Fibroblast of lung (primary cell): Measurements from ENCODE around the gene STK10. TPM values are rescaled to one million over a fixed set of nuclear protein-coding genes. Genes with fewer than 3 reads are reported as not detected.

Experiments used
- DNase-seq, 2 donors: peaks; one replicate each; pipeline versions ENCODE4 v3.0.0 to v3.0.0-alpha.2; 2010; ENCODE audit warnings: low read depth in 2 of 2
- H2AFZ ChIP-seq: 2 replicates; pipeline ENCODE4 v1.5.1; 2012; ENCODE audit warnings: low read length, control low read depth, inconsistent platforms
- H3K27ac ChIP-seq: 2 replicates; pipeline ENCODE4 v1.5.1; 2011; ENCODE audit warnings: low read length, control low read depth; ENCODE audit not compliant: insufficient read depth
- H3K27me3 ChIP-seq: 2 replicates; pipeline ENCODE4 v1.5.1; 2011; ENCODE audit warnings: mild to moderate bottlenecking, low read length; ENCODE audit not compliant: control insufficient read depth, insufficient read depth
- H3K36me3 ChIP-seq: 2 replicates; pipeline ENCODE4 v1.5.1; 2011; ENCODE audit warnings: low read length; ENCODE audit not compliant: control insufficient read depth, insufficient read depth
- H3K4me1 ChIP-seq: 2 replicates; pipeline ENCODE4 v1.5.1; 2011; ENCODE audit warnings: low read length; ENCODE audit not compliant: control insufficient read depth, insufficient read depth; ENCODE audit errors: extremely low read depth
- H3K4me2 ChIP-seq: 2 replicates; pipeline ENCODE4 v1.5.1; 2011; ENCODE audit warnings: low read length, control low read depth; ENCODE audit not compliant: insufficient read depth; ENCODE audit errors: extremely low read depth
- H3K4me3 ChIP-seq, 4 experiments: fragments of 200-600 bp in 1 of 4; sonication (generic) in 1 of 4; replicated peaks in 1 of 4; 2 replicates each; pipeline ENCODE4 v1.5.1; 2011 to 2016; ENCODE audit warnings: low read length in 4 of 4, low read depth in 3 of 4, mild to moderate bottlenecking in 3 of 4, control low read depth in 2 of 4, inconsistent platforms in 1 of 4, mixed read lengths in 1 of 4; ENCODE audit not compliant: insufficient read depth in 1 of 4; ENCODE audit errors: control extremely low read depth in 1 of 4
- H3K79me2 ChIP-seq: 2 replicates; pipeline ENCODE4 v1.5.1; 2012; ENCODE audit warnings: mild to moderate bottlenecking, low read length, inconsistent platforms; ENCODE audit not compliant: control insufficient read depth, insufficient read depth
- H3K9ac ChIP-seq: 2 replicates; pipeline ENCODE4 v1.5.1; 2011; ENCODE audit warnings: mild to moderate bottlenecking, low read length, control low read depth; ENCODE audit not compliant: insufficient read depth
- H3K9me3 ChIP-seq: 2 replicates; pipeline ENCODE4 v1.5.1; 2012; ENCODE audit warnings: low read depth, low read length; ENCODE audit not compliant: control insufficient read depth, insufficient read depth
- H4K20me1 ChIP-seq: 2 replicates; pipeline ENCODE4 v1.5.1; 2011; ENCODE audit warnings: low read length; ENCODE audit not compliant: control insufficient read depth, insufficient read depth; ENCODE audit errors: extremely low read depth
- CTCF ChIP-seq, 2 donors: IDR thresholded peaks in 1 of 2; conservative IDR thresholded peaks in 1 of 2; 1 replicate in 1 of 2; 2 replicates in 1 of 2; pipeline ENCODE4 v1.5.1; 2011 to 2012; ENCODE audit warnings: low read length in 2 of 2, control low read depth in 1 of 2, inconsistent platforms in 1 of 2, low read depth in 1 of 2, mild to moderate bottlenecking in 1 of 2
- EZH2 ChIP-seq: IDR thresholded peaks from 2 replicates; pipeline ENCODE4 v1.5.1; 2012; ENCODE audit warnings: low read length, control low read depth, mild to moderate bottlenecking; ENCODE audit errors: missing control alignments
- polyA plus RNA-seq, 2 donors: library from polyadenylated mRNA; depleted of rRNA in 1 of 2; stranded (reverse) in 1 of 2; unstranded in 1 of 2; fragments of >200 nt; gene quantifications; 2 replicates each; pipeline ENCODE4 v1.2.1, GENCODE V29; 2011 to 2012; ENCODE audit warnings: missing spikeins in 1 of 2
- total RNA-seq: library from RNA; depleted of rRNA; stranded (reverse); fragments of >200 nt; gene quantifications from 2 replicates; pipeline ENCODE4 v1.2.1, GENCODE V29; 2014

Gene STK10
- total and polyA plus RNA-seq, 2 donors (not counting 1 experiment from before 2014, with no cell fraction given), result 8.9 to 16.0 TPM

DNA sequence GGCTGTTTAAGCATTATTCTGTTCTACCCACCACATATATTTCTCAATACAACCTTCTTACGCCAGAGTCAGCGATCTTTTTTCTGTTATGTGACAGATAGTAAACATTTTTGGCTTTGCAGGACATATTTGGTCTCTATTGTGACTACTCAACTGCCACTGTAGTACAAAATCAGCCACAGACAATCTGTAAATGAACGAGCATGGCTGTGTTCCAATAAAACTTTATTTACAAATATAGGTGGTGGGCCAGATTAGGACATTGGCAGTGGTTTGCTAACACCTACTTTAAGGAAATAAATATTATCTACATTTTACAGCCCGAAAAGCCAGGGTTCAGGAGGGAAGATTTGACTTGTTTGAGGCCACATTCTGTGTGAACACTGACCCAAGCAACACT lies 141.4 kb downstream of the STK10 start:
- Histone ChIP-seq H3K9me3 (no peaks in the 10 kb centered on the region), H3K9ac (no peak overlapping the region), H2AFZ (no peak overlapping the region), H3K4me3 (no peak overlapping the region), H3K4me2 (no peak overlapping the region), H4K20me1 (no peaks in the 10 kb centered on the region), H3K27me3 (no peaks in the 10 kb centered on the region), H3K36me3 (peaks cover 12% of the 10 kb centered on the region), H3K79me2 (no peaks in the 10 kb centered on the region), H3K27ac (no peak overlapping the region), H3K4me1 (no peaks in the 10 kb centered on the region)
- no peak for DNase-seq
- TF ChIP-seq EZH2 (no peak), CTCF (conservative IDR thresholded peaks at IDR 0.05 in 1 of 2, IDR thresholded peaks at IDR 0.05 in 1 of 2; ENCODE audit: low read depth in 1 of 2, low read length in 2 of 2) (no peak)

DNA sequence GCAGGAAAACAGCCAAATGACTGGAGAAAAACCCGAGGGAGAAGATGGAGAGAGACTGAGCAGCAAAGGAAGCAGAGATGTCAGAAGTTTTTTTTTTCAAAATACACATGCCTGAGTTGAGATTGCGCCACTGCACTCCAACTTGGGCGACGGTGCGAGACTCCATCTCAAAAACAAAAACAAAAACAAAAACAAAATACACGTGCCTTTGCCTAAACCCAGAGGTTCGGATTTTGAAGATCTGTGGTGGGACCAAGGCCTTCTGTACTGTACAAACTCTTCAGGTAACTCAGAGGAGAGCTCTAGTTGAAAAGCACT lies 142.8 kb downstream of the STK10 start:
- Histone ChIP-seq H3K4me1 (no peaks in the 10 kb centered on the region), H3K36me3 (peaks cover 12% of the 10 kb centered on the region), H3K4me2 (no peak overlapping the region), H3K9ac (no peak overlapping the region), H3K79me2 (no peaks in the 10 kb centered on the region), H3K9me3 (no peaks in the 10 kb centered on the region), H3K4me3 (no peak overlapping the region), H3K27ac (no peak overlapping the region), H3K27me3 (no peaks in the 10 kb centered on the region), H2AFZ (no peak overlapping the region), H4K20me1 (no peaks in the 10 kb centered on the region)
- no peak for DNase-seq
- TF ChIP-seq EZH2, result no peak
- no peak for TF ChIP-seq CTCF (conservative IDR thresholded peaks at IDR 0.05 in 1 of 2, IDR thresholded peaks at IDR 0.05 in 1 of 2; ENCODE audit: low read depth in 1 of 2, low read length in 2 of 2)

DNA sequence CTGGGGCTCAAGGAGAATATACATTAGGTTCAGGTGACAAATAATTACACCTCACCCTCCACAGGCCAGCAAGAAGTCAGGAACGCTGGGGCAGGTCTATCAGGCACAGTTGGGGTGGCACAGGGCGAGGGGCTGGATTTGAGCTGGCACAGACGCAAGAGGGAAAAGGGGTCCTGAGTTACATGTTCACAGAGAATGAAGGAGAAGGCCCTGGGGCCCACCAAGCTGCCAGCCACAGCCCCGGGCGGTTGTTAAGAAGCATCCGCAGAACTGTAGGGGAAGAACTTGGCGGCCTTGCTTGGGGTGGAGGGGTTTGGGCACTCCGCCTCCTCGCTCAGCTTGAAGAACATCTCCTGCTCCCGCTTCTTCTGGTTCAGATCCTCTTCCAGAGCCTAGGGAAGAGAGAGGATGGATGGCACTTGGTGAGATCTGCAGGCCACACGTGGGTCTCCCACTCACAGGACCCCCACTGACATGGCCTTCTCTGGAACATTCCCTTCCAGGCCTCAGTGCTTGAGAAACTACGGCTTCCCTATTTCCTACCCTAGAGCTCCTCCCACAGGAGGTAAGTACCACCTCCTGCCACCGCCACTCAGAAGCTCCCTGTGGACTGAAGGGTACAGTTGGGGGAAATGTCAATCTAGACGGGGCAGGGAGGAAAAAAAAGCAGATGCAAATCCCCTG lies 143.3 kb downstream of the STK10 start:
- Histone ChIP-seq H4K20me1 (no peaks in the 10 kb centered on the region), H3K27ac (no peak overlapping the region), H3K4me3 (no peak overlapping the region), H3K36me3 (peaks cover 12% of the 10 kb centered on the region), H3K9ac (no peak overlapping the region), H3K27me3 (no peaks in the 10 kb centered on the region), H3K79me2 (no peaks in the 10 kb centered on the region), H3K4me2 (no peak overlapping the region), H3K4me1 (no peaks in the 10 kb centered on the region), H2AFZ (no peak overlapping the region), H3K9me3 (no peaks in the 10 kb centered on the region)
- TF ChIP-seq CTCF (conservative IDR thresholded peaks at IDR 0.05 in 1 of 2, IDR thresholded peaks at IDR 0.05 in 1 of 2; ENCODE audit: low read depth in 1 of 2, low read length in 2 of 2) (no peak), EZH2 (no peak)
- no peak for DNase-seq
